CD1c-positive myeloid dendritic cell (primary cell): Measurements from ENCODE around the gene COA7.

Source experiments
- DNase-seq: peaks from one replicate; pipeline ENCODE4 v3.0.0-alpha.2; 2016; ENCODE audit errors: extremely low spot score

The COA7 gene

GRCh38 chr1:52669696-52670095 lies 28.5 kb downstream of the COA7 start:
- no peak for DNase-seq

GRCh38 chr1:52668711-52669110 lies 29.4 kb downstream of the COA7 start:
- DNase-seq: no peak

- DNase-seq: no peak
Observed at GRCh38 chr1:52667984-52668383, 30.2 kb downstream of the COA7 start.

DNA sequence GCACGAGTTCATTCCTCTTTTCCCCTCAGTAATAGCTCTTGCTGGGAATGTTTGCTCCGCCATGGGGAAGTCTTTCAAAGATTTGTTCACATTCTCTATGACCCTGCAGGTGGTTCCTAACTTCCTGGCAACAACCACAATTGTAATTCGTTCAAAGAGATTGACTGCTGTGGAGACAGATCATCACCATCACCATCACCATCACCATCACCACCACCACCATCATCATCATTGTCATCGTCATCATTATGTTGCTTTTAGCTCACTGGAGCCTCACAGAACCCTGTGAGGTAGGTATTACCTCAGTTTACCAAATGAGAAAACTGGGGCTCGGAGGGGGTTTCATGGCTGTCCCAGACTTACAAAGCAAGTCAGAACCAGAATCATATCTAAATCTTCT lies 30.9 kb downstream of the COA7 start:
- DNase-seq: no peak

DNA sequence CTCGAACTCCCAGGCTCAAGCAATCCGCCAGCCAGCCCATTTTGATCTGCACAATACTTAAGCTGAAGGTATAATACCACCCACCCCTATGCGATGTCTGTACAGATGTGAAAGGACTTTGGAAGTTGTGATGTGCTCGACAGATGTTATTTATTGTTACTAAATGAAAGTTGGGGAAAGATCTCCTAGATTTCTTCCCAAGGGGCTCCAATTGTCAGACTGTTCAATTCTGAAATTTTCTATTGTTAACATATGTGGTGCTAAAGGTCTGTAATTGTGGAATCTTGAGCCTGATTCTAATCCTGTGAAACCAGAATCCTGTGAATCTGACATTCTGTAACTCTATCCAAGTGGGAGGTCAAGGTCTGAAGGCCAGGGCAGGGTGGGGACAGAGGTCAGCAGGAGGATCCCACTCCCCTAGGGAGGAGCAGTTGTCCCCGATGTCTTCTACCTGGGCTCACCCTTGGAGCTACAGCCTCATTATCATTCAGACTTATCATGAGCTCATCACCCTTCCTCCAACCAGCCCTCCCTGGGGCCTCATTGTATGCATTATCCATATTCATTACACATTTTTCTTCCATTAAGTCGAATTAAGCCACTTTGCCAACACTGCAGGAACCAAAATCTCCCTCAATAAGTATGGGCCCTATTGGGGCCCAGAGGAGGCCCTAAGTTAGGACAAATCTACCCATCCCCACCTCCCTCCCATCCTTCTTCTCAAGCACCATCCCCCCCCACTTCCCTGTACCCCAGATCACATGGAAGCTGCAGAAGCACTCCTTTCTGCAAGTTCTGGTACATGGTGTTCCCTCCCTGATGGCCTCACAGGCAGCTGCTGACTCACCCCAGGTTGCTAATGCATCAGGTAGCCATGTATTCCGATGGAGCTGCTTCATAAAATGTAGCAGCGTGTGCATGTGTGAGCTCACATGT lies 32.9 kb downstream of the COA7 start:
- DNase-seq: no peak

DNA sequence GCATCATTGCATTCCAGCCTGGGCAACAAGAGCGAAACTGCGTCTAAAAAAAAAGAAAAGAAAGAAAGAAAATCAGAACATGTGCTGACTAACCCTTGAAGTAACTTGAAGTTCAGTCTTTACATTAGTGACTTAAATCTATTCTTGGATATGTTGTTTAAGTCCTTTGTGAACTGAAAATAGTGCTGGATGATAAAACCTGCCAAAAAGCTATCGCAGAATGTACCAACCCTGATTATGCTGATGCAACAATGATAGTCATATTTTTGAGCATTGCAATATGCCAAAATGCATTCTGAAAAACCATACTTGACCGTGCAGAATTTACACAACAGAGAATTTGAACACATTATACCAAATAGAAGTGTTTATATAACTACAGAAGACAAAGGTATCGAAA lies 34.4 kb downstream of the COA7 start:
- DNase-seq: no peak

- DNase-seq: no peak
Observed at GRCh38 chr1:52662645-52663313, 35.4 kb downstream of the COA7 start.

GRCh38 chr1:52660807-52661206 lies 37.3 kb downstream of the COA7 start:
- DNase-seq: no peak

- DNase-seq: no peak
Observed at GRCh38 chr1:52659851-52660596, 38.1 kb downstream of the COA7 start.

GRCh38 chr1:52659356-52659755 lies 38.8 kb downstream of the COA7 start:
- no peak for DNase-seq

DNA sequence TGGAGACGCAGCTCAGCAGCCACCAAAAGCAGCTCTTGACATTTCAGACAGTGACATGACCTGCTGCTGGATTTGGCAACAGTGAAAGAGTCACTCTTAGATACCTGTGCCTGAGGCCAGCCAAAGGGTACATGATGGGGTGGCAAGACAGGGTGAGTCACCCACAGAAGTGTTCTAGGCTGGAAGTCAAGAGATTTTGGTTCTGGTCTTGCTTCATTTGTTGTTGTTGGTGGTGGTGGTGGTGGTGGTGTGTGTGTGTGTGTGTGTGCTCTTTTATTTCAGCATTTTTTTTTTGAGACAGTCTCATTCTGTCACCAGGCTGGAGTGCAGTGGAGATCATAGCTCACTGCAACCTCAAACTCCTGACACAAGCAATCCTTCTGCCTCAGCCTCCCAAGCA lies 39.4 kb downstream of the COA7 start:
- DNase-seq: no peak

DNA sequence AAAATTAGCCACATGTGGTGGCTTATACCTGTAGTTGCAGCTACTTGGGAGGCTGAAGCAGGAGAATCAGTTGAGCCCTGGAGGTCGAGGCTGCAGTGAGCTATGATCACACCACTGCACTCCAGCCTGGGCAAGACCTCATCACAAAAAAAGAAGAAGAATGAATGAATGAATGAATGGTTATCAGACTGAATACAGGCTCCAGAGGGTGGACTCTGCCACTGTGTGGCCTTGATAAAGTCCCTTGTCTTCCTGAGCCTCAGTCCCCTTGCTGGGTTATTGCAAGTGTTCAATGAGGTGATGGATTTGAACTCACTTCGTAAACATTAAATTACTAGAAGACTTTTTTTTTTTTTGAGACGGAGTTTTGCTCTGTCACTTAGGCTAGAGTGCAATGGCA lies 40.4 kb downstream of the COA7 start:
- no peak for DNase-seq

DNA sequence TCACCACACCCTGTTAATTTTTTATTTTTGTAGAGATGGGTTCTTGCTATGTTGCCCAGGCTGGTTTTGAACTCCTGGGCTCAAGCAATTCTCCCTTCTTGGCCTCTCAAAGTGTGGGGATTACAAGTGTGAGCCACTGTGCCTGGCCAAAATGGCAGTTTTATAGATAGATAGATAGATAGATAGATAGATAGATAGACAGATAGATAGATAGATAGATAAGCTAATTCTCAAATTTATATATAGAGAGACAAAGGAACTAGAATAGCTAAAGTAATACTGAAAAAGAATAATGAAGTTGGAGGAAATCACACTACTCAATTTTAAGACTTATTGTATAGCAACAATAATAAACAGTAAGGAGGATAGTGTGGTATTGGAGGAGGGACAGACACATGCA lies 44.1 kb downstream of the COA7 start:
- DNase-seq: no peak

DNA sequence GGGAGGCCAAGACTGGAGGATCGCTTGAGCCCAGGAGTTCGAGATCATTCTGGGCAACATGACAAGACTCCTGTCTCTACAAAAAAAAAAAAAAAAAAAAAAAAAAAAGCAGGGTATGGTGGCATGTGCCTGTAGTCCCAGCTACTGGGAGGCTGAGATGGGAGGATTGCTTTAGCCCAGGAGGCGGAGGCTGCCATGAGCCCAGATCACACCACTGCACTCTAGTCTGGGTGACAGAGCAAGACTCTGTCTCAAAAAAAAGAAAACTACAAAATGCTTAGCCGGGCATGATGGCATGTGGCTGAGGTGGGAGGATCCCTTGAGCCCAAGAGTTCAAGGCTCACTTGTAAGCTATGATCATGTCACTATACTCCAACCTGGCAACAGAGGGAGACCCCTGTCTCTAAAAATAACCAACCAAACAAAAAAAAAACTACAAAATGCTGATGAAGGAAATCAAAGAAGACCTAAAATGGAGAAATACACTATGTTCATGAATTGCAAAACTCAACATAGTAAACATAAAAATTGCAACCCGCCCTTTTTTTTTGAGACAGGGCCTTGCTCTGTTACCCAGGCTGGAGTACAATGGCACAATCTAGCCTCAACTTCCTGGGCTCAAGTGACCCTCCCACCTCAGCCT lies 44.8 kb downstream of the COA7 start:
- DNase-seq: no peak

DNA sequence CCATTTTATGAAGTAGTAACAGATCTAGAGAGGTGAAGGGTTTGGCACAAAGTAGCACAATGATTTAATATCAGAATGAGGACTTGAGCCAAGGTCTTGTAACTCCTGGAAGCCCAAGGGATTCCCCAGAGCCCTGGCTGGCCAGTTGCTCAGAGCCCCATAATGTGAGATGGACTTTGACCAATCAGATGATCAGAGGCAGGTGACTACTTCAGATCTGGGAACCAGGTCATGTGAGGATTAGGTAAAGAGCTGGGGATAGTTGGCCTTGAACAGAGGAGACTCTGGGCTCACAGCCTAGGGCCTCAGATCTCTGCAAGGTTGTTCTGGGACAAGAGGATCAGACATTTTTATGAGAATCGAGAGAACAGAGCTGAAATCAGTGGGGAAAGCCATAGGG lies 46.2 kb downstream of the COA7 start:
- no peak for DNase-seq

- no peak for DNase-seq
Observed at GRCh38 chr1:52645261-52645660, 52.9 kb downstream of the COA7 start.

- DNase-seq: peak; percentile 5
Observed at GRCh38 chr1:52641307-52641706, 56.8 kb downstream of the COA7 start.

GRCh38 chr1:52640697-52641096 lies 57.5 kb downstream of the COA7 start:
- no peak for DNase-seq

GRCh38 chr1:52637946-52638345 lies 60.2 kb downstream of the COA7 start:
- no peak for DNase-seq

DNA sequence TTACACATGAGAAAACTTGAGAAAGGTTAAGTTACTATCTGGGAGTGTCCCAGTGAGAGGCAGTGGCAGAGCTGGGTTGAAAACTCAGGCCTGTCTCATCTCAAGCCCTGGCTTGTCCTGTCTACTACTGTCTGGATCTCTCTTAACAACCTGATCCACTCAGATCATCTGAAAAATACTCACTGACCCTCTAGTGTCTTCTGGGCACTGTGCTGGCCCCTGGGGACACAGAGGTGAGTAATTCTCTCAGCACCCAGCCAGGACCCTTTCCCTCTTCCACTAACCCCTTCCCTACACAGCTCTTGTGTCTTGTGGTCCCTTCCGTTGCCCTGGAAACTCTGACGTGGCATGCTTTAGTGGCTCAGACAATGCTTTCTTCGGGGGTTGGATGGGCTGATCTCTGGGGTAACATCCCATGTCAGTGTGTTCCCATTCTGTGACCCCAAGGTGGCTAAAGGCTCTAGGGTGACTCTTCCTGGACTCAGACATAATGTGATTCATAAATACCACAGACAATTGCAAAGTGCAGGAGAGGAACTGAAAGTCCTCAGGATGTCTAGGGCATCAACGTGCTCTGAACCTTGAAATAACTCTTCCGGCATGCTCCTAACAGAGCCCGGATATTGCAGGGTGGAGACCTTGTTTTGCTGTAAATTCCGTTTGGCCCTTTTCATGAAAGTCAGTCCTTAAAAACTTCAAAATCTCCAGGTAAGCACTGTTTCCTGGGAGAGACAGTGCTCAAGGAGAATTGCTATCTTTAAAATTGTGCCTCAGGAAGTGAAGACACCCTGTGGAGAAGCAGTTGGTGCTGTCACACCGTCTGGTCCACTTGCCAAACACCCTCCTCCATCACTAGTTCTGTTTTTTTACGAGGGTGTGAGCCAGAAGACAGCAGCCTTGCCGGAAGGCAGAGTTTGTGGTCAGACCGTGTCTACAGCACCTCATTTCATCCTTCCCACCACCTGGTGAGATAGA lies 61.1 kb downstream of the COA7 start:
- peak; percentile 64 for DNase-seq
